Limb (tissue), 2 donors: ENCODE measurements around the gene ATG12.

Source experiments
- DNase-seq, 2 donors: peaks; one replicate each; pipeline ENCODE4 v3.0.0-alpha.2; 2016; ENCODE audit errors: extremely low spot score in 2 of 2

Gene ATG12

GRCh38 chr5:115807654-115808052, 33.7 kb downstream of the ATG12 start:
- DNase-seq, result no peak

- no peak for DNase-seq
These were observed 34.2 kb downstream of the ATG12 start for GRCh38 chr5:115806986-115807653.

GRCh38 chr5:115801984-115802383, 39.4 kb downstream of the ATG12 start:
- DNase-seq, result no peak

- DNase-seq, result no peak
These were observed 40.2 kb downstream of the ATG12 start for GRCh38 chr5:115801152-115801551.

- DNase-seq, result no peak
These were observed 41.3 kb downstream of the ATG12 start for GRCh38 chr5:115800108-115800507.

- no peak for DNase-seq
These were observed 43.1 kb downstream of the ATG12 start for GRCh38 chr5:115798252-115798651.

- no peak for DNase-seq
These were observed 44.7 kb downstream of the ATG12 start for GRCh38 chr5:115796656-115797055.

GRCh38 chr5:115795700-115796099, 45.7 kb downstream of the ATG12 start:
- no peak for DNase-seq

- DNase-seq, result no peak
These were observed 52.9 kb downstream of the ATG12 start for GRCh38 chr5:115788440-115788839.

GRCh38 chr5:115787426-115787825, 53.9 kb downstream of the ATG12 start:
- no peak for DNase-seq

- no peak for DNase-seq
These were observed 55.8 kb downstream of the ATG12 start for GRCh38 chr5:115785381-115786065.

- no peak for DNase-seq
These were observed 62.9 kb downstream of the ATG12 start for GRCh38 chr5:115778417-115778816.
